ENCODE measurements around the gene LTA.

The LTA gene

DNA sequence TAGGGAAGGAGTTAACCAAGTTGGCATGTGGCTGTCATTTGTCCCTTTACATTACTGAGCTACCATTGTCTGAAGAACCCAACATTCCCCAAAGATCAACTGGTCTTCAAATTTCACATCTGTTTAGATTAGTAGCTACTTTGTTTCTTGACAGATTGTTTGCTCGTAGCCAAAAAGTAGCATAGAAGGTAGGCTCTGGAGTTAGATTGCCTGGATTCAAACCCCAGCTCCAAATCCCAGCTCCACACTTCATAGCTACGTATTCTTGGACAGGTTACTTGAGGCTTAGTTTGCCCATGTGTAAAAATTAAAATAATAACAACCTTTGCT, 23.6 kb upstream of the LTA start:
- in situ Hi-C loops (cut with MboI; ENCODE audit: low pct_unique_long_range_greater_than_20kb, low sequenced_read_pairs, unreplicated experiment), result no loop called here
- TF ChIP-seq, protein P1, sequence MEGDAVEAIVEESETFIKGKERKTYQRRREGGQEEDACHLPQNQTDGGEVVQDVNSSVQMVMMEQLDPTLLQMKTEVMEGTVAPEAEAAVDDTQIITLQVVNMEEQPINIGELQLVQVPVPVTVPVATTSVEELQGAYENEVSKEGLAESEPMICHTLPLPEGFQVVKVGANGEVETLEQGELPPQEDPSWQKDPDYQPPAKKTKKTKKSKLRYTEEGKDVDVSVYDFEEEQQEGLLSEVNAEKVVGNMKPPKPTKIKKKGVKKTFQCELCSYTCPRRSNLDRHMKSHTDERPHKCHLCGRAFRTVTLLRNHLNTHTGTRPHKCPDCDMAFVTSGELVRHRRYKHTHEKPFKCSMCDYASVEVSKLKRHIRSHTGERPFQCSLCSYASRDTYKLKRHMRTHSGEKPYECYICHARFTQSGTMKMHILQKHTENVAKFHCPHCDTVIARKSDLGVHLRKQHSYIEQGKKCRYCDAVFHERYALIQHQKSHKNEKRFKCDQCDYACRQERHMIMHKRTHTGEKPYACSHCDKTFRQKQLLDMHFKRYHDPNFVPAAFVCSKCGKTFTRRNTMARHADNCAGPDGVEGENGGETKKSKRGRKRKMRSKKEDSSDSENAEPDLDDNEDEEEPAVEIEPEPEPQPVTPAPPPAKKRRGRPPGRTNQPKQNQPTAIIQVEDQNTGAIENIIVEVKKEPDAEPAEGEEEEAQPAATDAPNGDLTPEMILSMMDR (IDR thresholded peaks at IDR 0.05; ENCODE audit: extremely low read depth, insufficient read depth, missing control alignments), result no peak
- no peak for DNase-seq (ENCODE audit: low spot score)

DNA sequence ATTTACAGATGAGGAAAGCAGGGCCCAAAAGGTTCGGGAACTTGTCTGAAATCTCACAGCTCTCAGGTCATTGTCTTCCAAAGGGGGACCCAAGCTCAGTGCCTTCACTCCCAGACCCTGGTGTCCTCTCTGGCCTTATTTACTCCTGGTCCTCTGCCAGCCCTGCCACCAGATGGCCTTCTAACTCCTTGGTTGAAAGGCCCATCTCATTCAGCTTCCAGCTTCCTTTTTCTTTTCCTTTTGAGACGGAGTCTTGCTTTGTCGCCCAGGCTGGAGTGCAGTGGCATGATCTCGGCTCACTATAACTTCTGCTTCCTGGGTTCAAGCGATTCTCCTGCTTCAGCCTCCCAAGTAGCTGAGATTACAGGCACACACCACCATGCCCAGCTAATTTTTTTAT, 20.7 kb upstream of the LTA start:
- TF ChIP-seq, protein P1 (IDR thresholded peaks at IDR 0.05; ENCODE audit: extremely low read depth, insufficient read depth, missing control alignments), result peak; percentile 88
- peak; percentile 70 for DNase-seq (ENCODE audit: low spot score)
- in situ Hi-C loops (cut with MboI; ENCODE audit: low pct_unique_long_range_greater_than_20kb, low sequenced_read_pairs, unreplicated experiment), result loop anchor here (5.0 kb wide), 1 partner anchor 41 kb away; the partner anchor contains the start of gene NCR3

DNA sequence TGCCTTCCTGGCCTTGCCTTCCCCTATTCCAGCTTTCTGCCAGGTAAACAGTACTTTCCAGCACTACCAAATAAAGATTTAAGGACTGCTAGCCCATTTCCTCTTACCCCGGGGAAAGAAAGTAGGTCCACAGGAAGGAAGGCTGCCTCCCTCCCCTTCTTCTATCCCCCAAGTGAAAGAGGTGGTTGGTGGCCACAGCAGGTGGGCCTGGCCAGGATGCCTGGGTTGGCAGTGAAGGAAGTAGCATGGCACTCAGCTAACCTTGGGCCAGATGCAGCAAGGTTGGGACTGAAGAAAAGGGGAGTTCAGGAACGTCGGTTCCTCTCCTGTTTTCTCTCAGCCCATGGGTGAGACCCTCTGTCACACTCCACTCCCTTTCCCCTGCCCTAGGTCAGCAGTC, 15.8 kb upstream of the LTA start:
- TF ChIP-seq, protein P1 (IDR thresholded peaks at IDR 0.05; ENCODE audit: extremely low read depth, insufficient read depth, missing control alignments), result no peak
- in situ Hi-C loops (cut with MboI; ENCODE audit: low pct_unique_long_range_greater_than_20kb, low sequenced_read_pairs, unreplicated experiment), result no loop called here
- DNase-seq (ENCODE audit: low spot score), result no peak

DNA sequence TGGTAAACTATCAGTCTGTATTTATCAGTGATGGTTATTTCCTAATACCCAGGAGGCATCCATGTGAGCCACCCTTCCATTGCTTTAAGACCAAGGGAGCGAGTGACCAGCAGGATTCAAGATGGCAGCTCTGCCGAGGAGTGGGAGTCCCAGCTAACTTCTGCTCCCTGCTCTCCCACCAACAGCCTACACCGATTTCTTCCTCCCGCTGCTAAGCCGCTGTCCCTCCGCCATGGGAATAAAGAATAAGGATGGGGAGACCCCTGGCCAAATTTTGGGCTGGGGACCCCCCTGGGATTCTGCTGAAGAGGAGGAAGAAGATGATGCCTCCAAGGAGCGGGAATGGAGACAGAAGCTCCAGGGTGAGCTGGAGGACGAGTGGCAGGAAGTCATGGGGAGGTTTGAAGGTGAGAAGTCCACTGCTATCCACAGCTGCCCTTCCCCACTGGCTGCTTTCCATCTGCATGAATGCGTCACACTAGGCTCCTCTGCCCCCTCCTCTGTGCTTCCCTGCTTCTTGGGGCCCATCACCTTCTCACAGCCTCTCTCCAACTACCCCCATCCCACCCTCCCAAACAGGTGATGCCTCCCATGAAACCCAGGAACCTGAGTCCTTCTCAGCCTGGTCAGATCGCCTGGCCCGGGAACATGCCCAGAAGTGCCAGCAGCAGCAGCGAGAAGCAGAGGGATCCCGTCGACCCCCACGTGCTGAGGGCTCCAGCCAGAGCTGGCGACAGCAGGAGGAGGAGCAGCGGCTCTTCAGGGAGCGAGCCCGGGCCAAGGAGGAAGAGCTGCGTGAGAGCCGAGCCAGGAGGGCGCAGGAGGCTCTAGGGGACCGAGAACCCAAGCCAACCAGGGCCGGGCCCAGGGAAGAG, 14.4 kb upstream of the LTA start:
- in situ Hi-C loops (cut with MboI; ENCODE audit: low pct_unique_long_range_greater_than_20kb, low sequenced_read_pairs, unreplicated experiment), result no loop called here
- TF ChIP-seq, protein P1 (IDR thresholded peaks at IDR 0.05; ENCODE audit: extremely low read depth, insufficient read depth, missing control alignments), result no peak
- no peak for DNase-seq (ENCODE audit: low spot score)

DNA sequence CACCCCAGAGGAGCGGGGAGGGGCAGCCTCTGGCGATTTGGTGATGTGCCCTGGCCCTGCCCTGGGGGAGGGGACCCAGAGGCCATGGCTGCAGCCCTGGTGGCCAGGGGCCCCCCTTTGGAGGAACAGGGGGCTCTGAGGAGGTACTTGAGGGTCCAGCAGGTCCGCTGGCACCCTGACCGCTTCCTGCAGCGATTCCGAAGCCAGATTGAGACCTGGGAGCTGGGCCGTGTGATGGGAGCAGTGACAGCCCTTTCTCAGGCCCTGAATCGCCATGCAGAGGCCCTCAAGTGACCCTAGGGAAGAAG, 13.8 kb upstream of the LTA start:
- DNase-seq (ENCODE audit: low spot score), result no peak
- in situ Hi-C loops (cut with MboI; ENCODE audit: low pct_unique_long_range_greater_than_20kb, low sequenced_read_pairs, unreplicated experiment), result no loop called here
- TF ChIP-seq, protein P1 (IDR thresholded peaks at IDR 0.05; ENCODE audit: extremely low read depth, insufficient read depth, missing control alignments), result no peak

DNA sequence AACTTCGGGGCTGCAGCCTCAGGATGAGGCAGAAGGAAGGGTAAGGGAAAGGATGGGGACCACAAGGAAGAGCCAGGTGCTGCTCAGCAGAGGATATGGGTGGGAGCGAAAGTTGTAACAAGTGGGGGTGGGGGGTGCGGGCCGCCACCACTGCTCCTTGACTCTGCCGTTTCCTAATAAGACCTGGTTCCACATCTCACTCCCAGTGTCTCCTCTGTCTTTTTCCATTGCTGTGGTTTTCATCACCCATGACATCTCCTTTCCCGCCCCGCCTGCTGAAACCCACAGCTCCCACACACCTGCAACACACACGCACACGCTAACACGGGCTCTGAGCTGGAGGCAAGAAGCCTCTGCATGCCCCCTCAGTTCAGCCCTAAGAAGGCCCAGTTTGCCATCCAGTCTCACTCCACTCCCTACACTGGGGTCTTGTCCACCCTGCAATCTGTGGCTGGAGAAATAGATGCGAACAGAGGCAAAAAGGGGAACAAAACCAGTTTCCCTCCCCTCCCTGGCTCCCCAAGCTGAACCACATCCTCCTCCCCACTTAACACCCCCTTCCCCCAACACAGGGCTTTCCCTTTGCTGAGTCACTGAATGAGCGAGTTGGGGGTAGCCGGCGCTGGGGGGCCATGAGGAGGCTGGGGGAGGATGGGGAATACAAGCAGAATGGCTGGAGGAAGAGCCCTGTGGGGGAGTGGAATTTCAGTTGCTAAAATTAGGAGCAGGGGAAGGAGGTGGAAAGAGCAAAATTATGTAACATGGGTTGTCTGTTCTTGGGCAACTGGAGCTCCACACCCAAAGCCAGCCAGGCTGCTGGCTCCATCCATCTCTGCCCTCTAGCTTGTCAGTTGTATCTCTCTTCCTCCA, 13.2 kb upstream of the LTA start:
- in situ Hi-C loops (cut with MboI; ENCODE audit: low pct_unique_long_range_greater_than_20kb, low sequenced_read_pairs, unreplicated experiment), result no loop called here
- peak; percentile 74 for DNase-seq (ENCODE audit: low spot score)
- TF ChIP-seq, protein P1 (IDR thresholded peaks at IDR 0.05; ENCODE audit: extremely low read depth, insufficient read depth, missing control alignments), result no peak

Measured in GM13977 (cell line).